ENCODE measurements around the gene STK38L. TPM values are rescaled to one million over a fixed set of nuclear protein-coding genes. Genes with fewer than 3 reads are reported as not detected.

The STK38L gene
- total and polyA plus RNA-seq, 4 donors, result 22.2 to 49.9 (median 40.6) TPM

- WGBS (ENCODE audit: insufficient coverage), result 94% methylated on average over 2 of the region's 3 CpGs
- DNase-seq (ENCODE audit: low read depth in 4 of 6, low spot score in 6 of 6), result peak in 1 of 6 donors; percentile 21
- Histone ChIP-seq H3K27me3 (ENCODE audit: control insufficient read depth, insufficient read depth, low read length) (no peaks in the 10 kb centered on the region), H3K27ac (ENCODE audit: low read depth, low read length) (no peak overlapping the region), H3K4me1 (ENCODE audit: control insufficient read depth, insufficient read depth, low read length) (no peaks in the 10 kb centered on the region), H3K9me3 (ENCODE audit: control insufficient read depth, insufficient read depth, low read length) (peaks cover 2% of the 10 kb centered on the region), H3K36me3 (ENCODE audit: control insufficient read depth, insufficient read depth, low read length) (peaks cover 11% of the 10 kb centered on the region), H3K4me3 (ENCODE audit: low read depth, low read length) (no peak overlapping the region)
Observed at GRCh38 chr12:27303139-27304111, 59.3 kb downstream of the STK38L start.

DNA sequence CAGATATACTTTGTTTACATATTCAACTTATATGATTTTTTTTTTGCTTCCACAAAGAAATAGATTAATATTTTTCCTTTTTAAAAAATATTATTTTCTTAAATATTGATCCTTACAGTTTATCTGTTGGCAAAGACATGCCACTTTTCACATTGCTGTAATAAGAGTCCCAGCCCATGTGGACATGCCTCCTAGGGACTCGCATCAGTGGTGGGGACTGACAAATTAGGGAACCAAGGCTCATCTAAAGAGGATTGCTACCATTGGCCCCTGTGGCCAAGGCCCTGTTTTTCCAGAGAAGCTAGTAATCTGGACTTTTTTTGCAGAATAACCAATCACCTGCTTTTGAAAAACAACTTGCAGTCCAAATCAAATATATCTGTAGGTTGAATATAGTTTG is 60.8 kb downstream of the STK38L start:
- Histone ChIP-seq H3K36me3 (ENCODE audit: control insufficient read depth, insufficient read depth, low read length) (peaks cover 13% of the 10 kb centered on the region), H3K27me3 (ENCODE audit: control insufficient read depth, insufficient read depth, low read length) (no peaks in the 10 kb centered on the region), H3K27ac (ENCODE audit: low read depth, low read length) (no peak overlapping the region), H3K4me1 (ENCODE audit: control insufficient read depth, insufficient read depth, low read length) (no peaks in the 10 kb centered on the region), H3K9me3 (ENCODE audit: control insufficient read depth, insufficient read depth, low read length) (no peaks in the 10 kb centered on the region), H3K4me3 (ENCODE audit: low read depth, low read length) (no peak overlapping the region)
- DNase-seq (ENCODE audit: low read depth in 4 of 6, low spot score in 6 of 6), result no peak
- 100% methylated on average over 1 of the region's 1 CpG for WGBS (ENCODE audit: insufficient coverage)

GRCh38 chr12:27305673-27306456 is 61.8 kb downstream of the STK38L start:
- H3K27ac ChIP-seq (ENCODE audit: low read depth, low read length), result no peak overlapping the region
- peaks cover 13% of the 10 kb centered on the region for H3K36me3 ChIP-seq (ENCODE audit: control insufficient read depth, insufficient read depth, low read length)
- no peaks in the 10 kb centered on the region for H3K4me1 ChIP-seq (ENCODE audit: control insufficient read depth, insufficient read depth, low read length)
- WGBS (ENCODE audit: insufficient coverage), result no CpG with 5 or more reads among the region's 1 CpG
- H3K9me3 ChIP-seq (ENCODE audit: control insufficient read depth, insufficient read depth, low read length), result no peaks in the 10 kb centered on the region
- no peaks in the 10 kb centered on the region for H3K27me3 ChIP-seq (ENCODE audit: control insufficient read depth, insufficient read depth, low read length)
- peak in 5 of 6 donors; percentile 26 to 83 (median 43) for DNase-seq (ENCODE audit: low read depth in 4 of 6, low spot score in 6 of 6)
- no peak overlapping the region for H3K4me3 ChIP-seq (ENCODE audit: low read depth, low read length)

DNA sequence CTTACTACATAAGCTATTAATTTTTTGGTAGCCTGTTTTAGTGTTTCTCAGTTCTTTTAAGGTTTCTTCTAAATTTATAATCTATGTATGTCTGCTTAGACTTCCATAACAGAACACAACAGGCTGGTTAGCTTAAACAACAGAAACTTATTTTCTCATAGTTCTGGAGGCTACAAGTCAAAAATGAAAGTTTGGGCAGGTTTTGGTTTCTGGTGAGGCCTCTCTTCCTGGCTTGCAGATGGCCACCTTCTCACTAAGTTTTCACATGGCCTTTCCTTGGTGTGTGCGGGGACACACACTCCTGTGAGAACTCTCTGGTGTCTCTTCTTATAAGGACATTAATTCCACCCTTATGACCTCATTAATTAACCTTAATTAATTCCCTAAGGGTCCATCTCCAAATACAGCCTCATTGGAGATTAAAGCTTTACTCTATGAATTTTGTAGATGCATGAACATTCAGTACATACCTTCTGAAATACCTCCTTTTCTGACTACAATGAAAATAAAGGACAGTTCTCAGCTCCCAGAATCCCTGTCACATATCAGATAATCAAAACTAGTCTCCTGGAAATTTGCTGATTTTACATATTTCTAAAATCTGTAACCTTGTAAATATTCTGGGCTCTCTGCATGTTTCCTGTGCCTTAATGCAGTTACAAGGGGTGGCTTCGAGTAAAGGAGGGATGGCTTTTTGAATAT is 65.4 kb downstream of the STK38L start:
- Histone ChIP-seq H3K9me3 (ENCODE audit: control insufficient read depth, insufficient read depth, low read length) (no peaks in the 10 kb centered on the region), H3K4me3 (ENCODE audit: low read depth, low read length) (no peak overlapping the region), H3K4me1 (ENCODE audit: control insufficient read depth, insufficient read depth, low read length) (no peaks in the 10 kb centered on the region), H3K27ac (ENCODE audit: low read depth, low read length) (no peak overlapping the region), H3K36me3 (ENCODE audit: control insufficient read depth, insufficient read depth, low read length) (peaks cover 11% of the 10 kb centered on the region), H3K27me3 (ENCODE audit: control insufficient read depth, insufficient read depth, low read length) (no peaks in the 10 kb centered on the region)
- DNase-seq (ENCODE audit: low read depth in 4 of 6, low spot score in 6 of 6), result no peak
- 92% methylated on average over 1 of the region's 2 CpGs for WGBS (ENCODE audit: insufficient coverage)

DNA sequence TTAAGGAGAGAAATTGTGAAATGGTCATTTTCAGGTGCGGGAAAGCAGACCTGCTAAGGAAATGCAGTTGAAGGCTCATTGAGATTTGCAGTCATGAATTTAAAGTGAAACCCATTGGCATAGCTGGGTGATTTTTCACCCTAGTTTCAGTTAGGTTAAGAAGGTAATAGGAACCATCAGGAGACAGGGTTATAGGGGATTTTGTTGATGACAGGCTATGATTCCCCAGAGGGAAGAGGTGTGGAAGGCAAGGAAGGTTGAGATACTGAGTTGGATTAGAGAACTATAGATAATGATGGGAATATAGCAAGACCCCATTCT is 65.9 kb downstream of the STK38L start:
- Histone ChIP-seq H3K27me3 (ENCODE audit: control insufficient read depth, insufficient read depth, low read length) (no peaks in the 10 kb centered on the region), H3K27ac (ENCODE audit: low read depth, low read length) (no peak overlapping the region), H3K4me1 (ENCODE audit: control insufficient read depth, insufficient read depth, low read length) (no peaks in the 10 kb centered on the region), H3K4me3 (ENCODE audit: low read depth, low read length) (no peak overlapping the region), H3K36me3 (ENCODE audit: control insufficient read depth, insufficient read depth, low read length) (peaks cover 11% of the 10 kb centered on the region), H3K9me3 (ENCODE audit: control insufficient read depth, insufficient read depth, low read length) (no peaks in the 10 kb centered on the region)
- DNase-seq (ENCODE audit: low read depth in 4 of 6, low spot score in 6 of 6), result no peak
- WGBS (ENCODE audit: insufficient coverage), result 94% methylated on average over 1 of the region's 1 CpG

- H3K27ac ChIP-seq (ENCODE audit: low read depth, low read length), result no peak overlapping the region
- peaks cover 15% of the 10 kb centered on the region for H3K36me3 ChIP-seq (ENCODE audit: control insufficient read depth, insufficient read depth, low read length)
- no peak overlapping the region for H3K4me3 ChIP-seq (ENCODE audit: low read depth, low read length)
- H3K9me3 ChIP-seq (ENCODE audit: control insufficient read depth, insufficient read depth, low read length), result no peaks in the 10 kb centered on the region
- no peaks in the 10 kb centered on the region for H3K4me1 ChIP-seq (ENCODE audit: control insufficient read depth, insufficient read depth, low read length)
- WGBS (ENCODE audit: insufficient coverage), result no CpG with 5 or more reads among the region's 1 CpG
- H3K27me3 ChIP-seq (ENCODE audit: control insufficient read depth, insufficient read depth, low read length), result no peaks in the 10 kb centered on the region
- no peak for DNase-seq (ENCODE audit: low read depth in 4 of 6, low spot score in 6 of 6)
Observed at GRCh38 chr12:27316947-27317346, 72.9 kb downstream of the STK38L start.

GRCh38 chr12:27319409-27319808 is 75.3 kb downstream of the STK38L start:
- H3K9me3 ChIP-seq (ENCODE audit: control insufficient read depth, insufficient read depth, low read length), result no peaks in the 10 kb centered on the region
- peaks cover 11% of the 10 kb centered on the region for H3K36me3 ChIP-seq (ENCODE audit: control insufficient read depth, insufficient read depth, low read length)
- no peak for DNase-seq (ENCODE audit: low read depth in 4 of 6, low spot score in 6 of 6)
- no peaks in the 10 kb centered on the region for H3K27me3 ChIP-seq (ENCODE audit: control insufficient read depth, insufficient read depth, low read length)
- no peak overlapping the region for H3K4me3 ChIP-seq (ENCODE audit: low read depth, low read length)
- no peaks in the 10 kb centered on the region for H3K4me1 ChIP-seq (ENCODE audit: control insufficient read depth, insufficient read depth, low read length)
- WGBS (ENCODE audit: insufficient coverage), result no CpG with 5 or more reads among the region's 1 CpG
- no peak overlapping the region for H3K27ac ChIP-seq (ENCODE audit: low read depth, low read length)

DNA sequence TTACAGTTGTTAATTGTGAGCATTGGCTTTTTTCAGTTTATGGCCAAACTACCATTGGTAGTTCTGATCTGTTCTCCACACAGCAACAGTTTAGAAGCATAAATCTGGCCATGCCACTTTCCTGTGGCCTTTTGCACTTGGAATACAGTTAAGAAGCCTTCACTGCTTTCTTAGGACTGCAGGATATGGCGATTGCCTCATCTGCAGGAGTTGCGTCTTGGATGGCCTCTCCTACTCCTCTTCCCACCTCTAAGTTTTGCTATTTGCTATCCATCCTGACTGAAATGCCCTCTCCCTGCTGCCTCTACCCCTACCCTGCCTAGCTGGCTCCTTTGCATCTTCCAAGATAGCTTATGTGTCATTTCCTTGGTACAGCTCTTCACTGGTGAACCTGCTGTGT is 75.8 kb downstream of the STK38L start:
- Histone ChIP-seq H3K36me3 (ENCODE audit: control insufficient read depth, insufficient read depth, low read length) (peaks cover 11% of the 10 kb centered on the region), H3K4me1 (ENCODE audit: control insufficient read depth, insufficient read depth, low read length) (no peaks in the 10 kb centered on the region), H3K27me3 (ENCODE audit: control insufficient read depth, insufficient read depth, low read length) (no peaks in the 10 kb centered on the region), H3K9me3 (ENCODE audit: control insufficient read depth, insufficient read depth, low read length) (no peaks in the 10 kb centered on the region), H3K4me3 (ENCODE audit: low read depth, low read length) (no peak overlapping the region), H3K27ac (ENCODE audit: low read depth, low read length) (no peak overlapping the region)
- DNase-seq (ENCODE audit: low read depth in 4 of 6, low spot score in 6 of 6), result no peak
- WGBS (ENCODE audit: insufficient coverage), result 95% methylated on average over 2 of the region's 2 CpGs

- no peaks in the 10 kb centered on the region for H3K27me3 ChIP-seq (ENCODE audit: control insufficient read depth, insufficient read depth, low read length)
- H3K27ac ChIP-seq (ENCODE audit: low read depth, low read length), result no peak overlapping the region
- no peaks in the 10 kb centered on the region for H3K4me1 ChIP-seq (ENCODE audit: control insufficient read depth, insufficient read depth, low read length)
- no peak overlapping the region for H3K4me3 ChIP-seq (ENCODE audit: low read depth, low read length)
- H3K9me3 ChIP-seq (ENCODE audit: control insufficient read depth, insufficient read depth, low read length), result no peaks in the 10 kb centered on the region
- peak in 2 of 6 donors; percentile 23 to 61 for DNase-seq (ENCODE audit: low read depth in 4 of 6, low spot score in 6 of 6)
- H3K36me3 ChIP-seq (ENCODE audit: control insufficient read depth, insufficient read depth, low read length), result peaks cover 11% of the 10 kb centered on the region
Observed at GRCh38 chr12:27324530-27324929, 80.4 kb downstream of the STK38L start.

All from spinal cord (tissue), 10 donors.